Cerebellar cortex (tissue), 1 donor: ENCODE measurements around the gene COX8C.
"Not testable (repeated sequence)": the region's sequence is repeated elsewhere in the genome, so short reads cannot be mapped to it uniquely, and the experiment has no call there.

Experiments used
- DNase-seq: peaks from one replicate; pipeline ENCODE4 v3.0.0-alpha.2; 2015; ENCODE audit warnings: low spot score

The COX8C gene

DNA sequence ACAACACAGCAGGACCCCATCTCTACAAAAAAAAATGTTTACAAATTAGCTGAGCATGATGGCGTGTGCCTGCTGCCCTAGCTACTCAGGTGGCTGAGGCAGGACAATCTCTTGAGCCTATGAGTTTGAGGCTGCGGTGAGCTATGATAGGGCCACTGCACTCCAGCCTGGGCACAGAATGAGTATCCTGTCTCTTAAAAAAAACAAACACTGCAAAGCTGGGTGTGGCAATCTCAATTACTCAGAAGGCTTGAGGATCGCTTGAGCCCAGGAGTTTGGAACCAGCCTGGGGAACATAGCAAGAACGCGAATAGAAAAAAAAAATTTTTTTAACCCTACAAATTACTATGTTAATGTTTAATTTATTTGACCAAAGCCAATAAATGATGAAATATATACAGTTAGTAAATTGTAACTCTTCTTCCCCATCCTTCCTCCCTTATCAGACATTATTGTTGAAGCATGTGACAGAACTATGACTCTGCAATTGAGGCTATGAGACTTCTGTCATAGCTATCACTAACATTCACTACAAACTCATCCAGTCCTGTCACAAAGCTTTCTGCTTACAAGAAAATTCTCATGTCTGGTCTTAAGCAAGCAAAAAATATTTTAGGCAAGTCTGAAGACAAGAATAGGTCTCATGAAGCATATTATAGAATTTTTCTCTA is 23.9 kb upstream of the COX8C start:
- no peak for DNase-seq

GRCh38 chr14:93323600-93324174 is 23.3 kb upstream of the COX8C start:
- DNase-seq: no peak

- DNase-seq: no peak
These were observed 20.8 kb upstream of the COX8C start for GRCh38 chr14:93326196-93326595.

GRCh38 chr14:93328546-93328945 is 18.4 kb upstream of the COX8C start:
- DNase-seq: no peak

- DNase-seq: no peak
These were observed 16.9 kb upstream of the COX8C start for GRCh38 chr14:93329965-93330608.

DNA sequence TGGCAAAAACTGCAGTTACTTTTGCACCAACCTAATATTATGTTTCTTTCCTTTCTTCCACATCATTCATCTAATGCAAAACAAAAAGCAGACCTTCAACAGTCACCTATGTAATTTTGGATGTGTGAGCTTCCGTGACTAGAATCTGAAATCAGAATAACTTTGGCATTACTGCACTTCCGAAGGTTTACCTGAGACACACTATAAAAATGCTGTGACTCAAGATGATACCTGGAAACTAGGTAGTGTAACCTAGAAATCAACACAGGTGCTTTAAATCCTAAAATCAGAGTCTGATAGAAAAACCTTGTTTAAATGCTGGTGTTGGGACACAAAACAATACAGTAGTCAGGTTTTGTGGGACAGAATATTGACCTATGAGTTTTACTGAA is 16.4 kb upstream of the COX8C start:
- DNase-seq: no peak

DNA sequence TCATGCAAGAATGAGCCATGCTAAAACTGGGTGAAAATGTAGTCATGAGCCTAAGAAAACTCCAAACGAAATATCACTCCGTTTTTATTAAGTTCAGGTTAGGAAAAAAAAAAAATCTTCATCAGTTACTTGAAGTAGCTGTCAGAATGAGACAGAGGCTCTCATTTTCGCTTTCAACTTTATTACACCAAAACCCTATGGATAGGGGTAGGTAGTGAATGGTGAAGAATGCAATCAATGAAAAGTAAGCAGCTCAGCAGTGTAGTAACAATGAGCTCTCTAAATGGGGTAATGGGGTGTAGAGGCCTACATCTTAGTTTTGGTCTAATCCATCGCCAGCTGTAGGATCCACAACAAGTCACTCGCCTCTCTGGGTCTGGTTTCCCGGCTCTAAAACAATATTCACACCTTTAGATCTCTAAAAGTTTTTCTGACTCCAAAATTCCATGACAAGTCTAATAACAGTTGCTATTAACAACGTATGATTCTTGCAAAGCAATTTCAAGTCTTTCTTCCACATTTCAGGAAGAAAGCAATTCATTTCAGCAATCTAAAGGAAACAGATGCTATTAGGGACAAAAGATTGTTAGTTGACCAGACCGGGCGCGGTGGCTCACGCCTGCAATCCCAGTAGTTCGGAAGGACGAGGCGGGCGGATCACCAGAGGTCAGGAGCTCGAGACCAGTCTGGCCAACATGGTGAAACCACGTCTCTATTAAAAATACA is 15.8 kb upstream of the COX8C start:
- no peak for DNase-seq

GRCh38 chr14:93331728-93332396 is 15.1 kb upstream of the COX8C start:
- DNase-seq: peak; percentile 22

DNA sequence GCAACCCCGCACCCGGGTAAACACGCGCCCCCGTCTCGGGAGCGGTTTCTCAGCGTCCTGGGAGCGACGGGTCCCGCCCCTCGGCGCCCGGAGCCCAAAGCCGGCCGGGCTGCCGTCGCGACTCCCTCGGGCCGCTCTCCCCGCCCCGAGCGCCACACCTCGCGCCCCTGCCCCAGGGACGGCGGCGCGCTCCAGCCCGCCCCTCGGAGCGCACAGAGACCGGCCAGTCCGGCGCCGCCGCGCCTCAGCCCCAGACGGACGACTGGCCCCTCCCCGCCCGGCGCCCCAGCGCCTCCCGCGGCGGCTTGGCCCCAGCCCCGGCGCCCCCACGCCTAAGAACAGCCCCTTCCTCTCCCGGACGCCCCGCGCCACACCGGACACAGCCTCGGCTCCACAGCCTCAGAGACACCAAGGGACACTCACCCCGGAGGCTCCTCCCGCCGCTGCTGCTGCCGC is 14.6 kb upstream of the COX8C start:
- DNase-seq: peak; percentile 40

DNA sequence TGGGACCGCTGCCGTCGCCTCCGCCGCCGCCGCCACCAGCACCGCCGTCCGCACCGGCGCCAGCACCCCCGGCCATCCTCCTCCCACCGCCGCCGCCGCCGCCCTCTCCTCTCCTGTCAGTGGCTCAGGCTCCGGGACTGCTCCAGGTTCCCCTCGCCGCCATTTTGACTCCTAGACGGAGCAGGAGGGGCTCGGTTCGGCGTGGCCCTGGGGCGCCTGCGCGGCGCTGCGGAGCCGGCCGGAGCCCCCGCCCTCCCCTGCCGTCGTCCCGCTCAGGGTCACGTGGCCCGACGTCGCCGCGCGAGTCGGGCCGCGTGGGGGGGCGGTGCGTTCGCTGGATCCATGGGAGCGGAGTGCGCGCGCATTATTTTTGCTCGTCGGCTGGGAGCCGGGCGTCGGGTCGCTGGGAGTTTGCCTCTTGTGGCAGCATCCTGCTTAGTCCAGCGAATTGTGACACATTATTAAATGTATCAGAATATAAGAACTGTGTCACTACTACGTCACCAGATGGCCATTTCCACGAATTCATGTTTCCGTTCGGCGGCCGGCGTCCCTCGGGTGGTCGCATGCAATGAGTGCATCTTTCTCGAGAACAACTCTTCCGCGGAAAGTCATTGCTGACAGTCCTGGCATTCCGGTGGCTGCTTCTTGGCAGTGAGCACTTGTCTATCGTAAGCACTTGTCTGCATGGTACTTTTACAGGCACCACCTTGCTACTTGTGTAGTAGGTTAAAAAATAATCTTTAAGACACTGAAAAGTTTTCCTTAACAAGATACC is 13.9 kb upstream of the COX8C start, which contains the start of gene BTBD7:
Gene BTBD7 (minus strand): TSS at position 184 of the 778 bp plus-strand sequence. CDS start 36,985 bp downstream, outside the sequence.
- DNase-seq: peak; percentile 89

- DNase-seq: no peak
These were observed 13.3 kb upstream of the COX8C start for GRCh38 chr14:93333631-93334103.

DNA sequence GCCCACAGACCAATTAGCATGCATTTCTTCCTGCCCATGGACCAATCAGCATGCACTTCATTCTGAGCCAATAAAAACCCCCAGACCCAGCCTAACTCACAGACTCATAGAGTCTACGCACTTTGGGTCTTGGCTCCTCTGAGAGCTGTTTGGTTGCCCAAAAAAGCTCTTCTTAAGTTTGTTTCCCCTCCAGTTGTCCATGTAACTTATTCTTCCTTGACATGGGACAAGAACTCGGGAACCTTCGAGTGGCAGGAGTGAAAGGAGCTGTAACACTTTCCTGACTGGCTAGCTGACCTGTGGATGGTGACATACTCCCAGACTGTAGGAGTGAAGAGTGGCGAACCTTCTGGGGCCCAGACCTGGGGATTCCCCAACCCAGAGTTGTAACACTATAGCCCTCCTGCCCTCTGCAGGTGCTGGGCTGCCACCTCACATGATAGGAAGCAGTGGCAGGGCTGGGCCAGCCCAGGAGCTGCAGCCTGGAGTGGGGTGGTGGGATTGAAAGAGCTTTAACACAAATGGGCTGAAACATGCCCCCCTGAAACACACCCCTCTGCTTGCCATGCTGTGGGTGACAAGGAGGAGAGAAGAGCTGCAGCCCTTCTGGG is 9.7 kb upstream of the COX8C start:
- DNase-seq: no peak

DNA sequence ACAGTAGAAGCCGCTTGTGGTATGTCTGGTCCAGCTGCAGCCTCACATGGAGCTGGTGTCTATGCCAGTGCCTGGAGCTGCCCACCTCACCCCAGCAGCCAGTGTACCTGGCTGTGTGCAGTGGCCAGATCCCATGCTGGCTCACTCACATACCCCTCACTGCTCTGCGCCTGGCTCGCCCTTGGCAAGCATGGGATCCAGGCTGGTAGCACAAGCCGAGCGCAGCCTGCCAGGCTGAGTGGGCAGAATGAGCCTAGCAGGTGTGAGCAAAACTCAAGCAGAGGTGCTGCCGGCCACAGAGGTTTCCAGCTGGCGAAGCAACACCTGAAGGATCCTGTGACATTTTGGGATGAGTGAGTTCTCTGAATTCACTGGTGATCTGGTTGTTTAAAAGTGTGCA is 9.1 kb upstream of the COX8C start:
- no peak for DNase-seq

- DNase-seq: no peak
These were observed 3.7 kb upstream of the COX8C start for GRCh38 chr14:93343266-93343665.

DNA sequence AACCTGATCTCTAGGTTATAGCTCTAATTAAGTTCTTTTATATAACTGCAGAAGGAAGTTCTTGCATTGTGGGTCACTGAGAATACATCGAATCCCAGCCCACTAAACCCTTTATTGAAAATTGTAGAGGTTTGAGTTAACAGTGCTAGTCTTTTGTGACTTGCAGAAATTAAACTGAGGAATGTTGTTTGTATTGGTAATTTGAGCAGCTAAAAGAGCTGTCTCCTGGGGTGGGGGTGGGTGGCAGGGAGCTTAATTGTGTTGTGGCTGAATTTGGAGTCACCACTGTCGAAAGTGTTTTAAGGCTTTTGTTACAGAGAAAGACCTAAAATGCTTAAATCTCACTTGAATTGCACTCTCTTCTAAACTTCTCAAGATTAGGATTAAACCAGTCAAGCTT is 3.2 kb upstream of the COX8C start:
- DNase-seq: no peak

- no peak for DNase-seq
These were observed 868 bp downstream of the COX8C start for GRCh38 chr14:93347850-93348249.

GRCh38 chr14:93348292-93348691 is 1.3 kb downstream of the COX8C start:
- no peak for DNase-seq

DNA sequence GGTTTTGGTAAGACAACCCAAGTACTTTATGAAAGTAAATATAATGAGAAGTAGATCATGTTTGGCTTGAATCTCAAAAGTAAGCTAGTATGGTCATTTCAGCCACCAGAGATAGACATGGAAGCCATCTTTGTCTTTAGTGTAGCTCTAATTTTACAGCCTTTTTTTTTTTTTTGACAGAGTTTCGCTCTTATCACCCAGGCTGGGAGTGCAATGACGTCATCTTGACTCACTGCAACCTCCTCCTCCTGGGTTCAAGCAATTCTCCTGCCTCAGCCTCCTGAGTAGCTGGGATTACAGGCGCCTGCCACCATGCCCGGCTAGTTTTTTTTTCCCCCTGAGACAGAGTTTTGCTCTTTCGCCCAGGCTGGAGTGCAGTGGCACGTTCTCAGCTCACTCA is 7.9 kb downstream of the COX8C start:
- not testable (repeated sequence) for DNase-seq

DNA sequence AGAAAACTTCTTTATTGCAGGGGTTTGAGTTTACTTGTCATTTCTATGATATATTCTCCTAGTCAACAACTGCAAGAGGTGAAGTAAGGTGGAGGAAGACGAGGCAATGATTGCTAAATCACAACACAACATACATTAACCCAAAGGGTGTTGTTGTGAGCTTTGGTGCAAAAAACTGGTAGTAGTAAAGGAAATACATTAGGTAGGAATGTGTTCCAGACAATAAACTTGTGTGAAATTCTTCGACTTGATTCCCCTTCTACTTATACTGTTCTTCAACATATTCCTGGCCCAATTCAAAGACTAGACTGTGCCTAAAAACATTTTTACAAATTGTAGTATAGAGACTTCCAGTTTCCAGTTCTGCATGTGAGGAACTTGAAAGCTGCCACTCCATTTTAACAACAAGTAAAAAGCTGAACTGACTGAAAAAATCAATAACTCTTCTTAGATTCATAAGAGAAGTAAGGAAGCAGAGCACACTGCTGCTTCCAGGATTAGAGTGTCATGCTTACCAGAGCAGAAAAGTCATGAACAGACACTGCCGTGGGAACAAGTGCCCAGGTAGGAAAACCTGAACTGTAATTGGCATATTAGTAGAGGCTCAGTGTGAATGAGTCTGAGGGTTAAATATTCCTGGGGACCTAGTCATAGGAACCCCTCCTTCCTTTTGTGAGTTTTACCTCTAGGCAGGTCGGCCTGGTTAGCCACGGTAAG is 22.2 kb downstream of the COX8C start:
- no peak for DNase-seq

- DNase-seq: no peak
These were observed 22.8 kb downstream of the COX8C start for GRCh38 chr14:93369713-93370266.
